K562 (cell line): Measurements from ENCODE around the gene SLMAP. TPM values are rescaled to one million over a fixed set of nuclear protein-coding genes. Genes with fewer than 3 reads are reported as not detected.

Source experiments
- ATAC-seq: fragments of 200-7000 bp; cut with Tn5 transposase; 3 replicates; pipeline ENCODE4 v1.9.1; 2020; ENCODE audit warnings: moderate library complexity
- BruUV-seq: library from RNA; stranded (reverse); fragments of 400-500 nt; replicated peaks from 2 replicates; lab custom pipeline; 2021; lab: Mats Ljungman, UMichigan
- CTCF ChIA-PET: fragments of 300-600 bp; formaldehyde crosslinking; extraction: SDS; loops from one replicate; lab custom pipeline; 2021; ENCODE audit warnings: low intra/inter-chr PET ratio; lab: Yijun Ruan, JAX
- POLR2A ChIA-PET: fragments of 300-600, 350-650 bp; sonication (Branson Sonifier 250); formaldehyde crosslinking; extraction: SDS; loops from one replicate; lab custom pipeline; 2021; ENCODE audit warnings: antibody characterized with exemption, inconsistent platforms; lab: Yijun Ruan, JAX
- DNase-seq, 4 experiments: peaks; one replicate each; pipeline versions ENCODE4 v3.0.0 to v3.0.0-alpha.2; 2011 to 2018; ENCODE audit warnings: low spot score in 3 of 4, mixed read lengths in 3 of 4; ENCODE audit errors: extremely low read depth in 1 of 4
- FAIRE-seq: peaks from 2 replicates; lab custom pipeline; 2011; peaks lifted over from hg19 to GRCh38; lab: Jason Lieb, UNC
- H2AFZ ChIP-seq: 2 replicates; pipeline ENCODE4 v1.6.0; 2011; ENCODE audit warnings: low read depth, low read length, control low read depth, inconsistent platforms
- H3K27ac ChIP-seq: fragments of 200-600 bp; 3 replicates; pipeline ENCODE4 v1.8.0; 2011; ENCODE audit warnings: low read depth, mild to moderate bottlenecking, control low read depth, inconsistent platforms, low read length, moderate library complexity, mixed read lengths; ENCODE audit errors: extremely low read depth
- H3K27me3 ChIP-seq, 2 experiments: fragments of 300-600 bp in 1 of 2; 2 replicates in 1 of 2; 3 replicates in 1 of 2; pipeline versions ENCODE4 v1.6.0 to v1.8.0; 2011; ENCODE audit warnings: inconsistent platforms in 2 of 2, low read length in 2 of 2, mild to moderate bottlenecking in 1 of 2, mixed read lengths in 1 of 2, moderate library complexity in 1 of 2; ENCODE audit not compliant: control insufficient read depth in 2 of 2, insufficient read depth in 2 of 2
- H3K36me3 ChIP-seq: fragments of 300-600 bp; 3 replicates; pipeline ENCODE4 v1.8.0; 2011; ENCODE audit warnings: mild to moderate bottlenecking, low read length, inconsistent platforms; ENCODE audit not compliant: control insufficient read depth, insufficient read depth
- H3K4me1 ChIP-seq, 2 experiments: fragments of 200-600 bp in 1 of 2; replicated peaks in 1 of 2; 2 replicates in 1 of 2; 3 replicates in 1 of 2; pipeline versions ENCODE4 v1.5.1 to v1.8.0; 2011; ENCODE audit warnings: inconsistent platforms in 2 of 2, low read length in 2 of 2, mild to moderate bottlenecking in 1 of 2, mixed read lengths in 1 of 2, moderate library complexity in 1 of 2; ENCODE audit not compliant: control insufficient read depth in 2 of 2, insufficient read depth in 2 of 2
- H3K4me2 ChIP-seq: 2 replicates; pipeline ENCODE4 v1.6.1; 2011; ENCODE audit warnings: low read length, control low read depth, inconsistent platforms, mixed read lengths; ENCODE audit not compliant: insufficient read depth
- H3K4me3 ChIP-seq: fragments of 200-600 bp; sonication (generic), shearing (Covaris generic); 2 replicates; pipeline ENCODE4 v1.5.1; 2016; ENCODE audit warnings: control low read depth, inconsistent platforms
- H3K79me2 ChIP-seq: fragments of 200-600 bp; 3 replicates; pipeline ENCODE4 v1.8.0; 2011; ENCODE audit warnings: low read length, inconsistent platforms; ENCODE audit not compliant: control insufficient read depth, insufficient read depth
- H3K9ac ChIP-seq, 2 experiments: 2 replicates each; pipeline versions ENCODE4 v1.6.0 to v1.6.1; 2011; ENCODE audit warnings: low read depth in 2 of 2, low read length in 2 of 2, control low read depth in 1 of 2, inconsistent platforms in 1 of 2, mild to moderate bottlenecking in 1 of 2, mixed read lengths in 1 of 2; ENCODE audit not compliant: insufficient read depth in 1 of 2
- H3K9me1 ChIP-seq: one replicate; pipeline ENCODE4 v1.6.0; 2011; ENCODE audit warnings: inconsistent platforms, mild to moderate bottlenecking, low read length, moderate library complexity; ENCODE audit not compliant: control insufficient read depth, insufficient read depth
- H3K9me3 ChIP-seq: replicated peaks from 2 replicates; pipeline ENCODE4 v1.5.1; 2011; ENCODE audit warnings: low read depth, low read length, inconsistent platforms; ENCODE audit not compliant: control insufficient read depth, insufficient read depth
- H4K20me1 ChIP-seq: replicated peaks from 2 replicates; pipeline ENCODE4 v1.6.1; 2011; ENCODE audit warnings: low read length, inconsistent platforms, mixed read lengths; ENCODE audit not compliant: control insufficient read depth, insufficient read depth
- CREM ChIP-seq: IDR thresholded peaks from 2 replicates; pipeline ENCODE4 v1.6.1; 2014; ENCODE audit warnings: antibody characterized with exemption, low read depth
- HDAC8 ChIP-seq: fragments of 450-650 bp; IDR thresholded peaks from 2 replicates; pipeline ENCODE4 v1.6.1; 2016; ENCODE audit warnings: mild to moderate bottlenecking, missing genetic modification characterization, moderate library complexity, missing compliant biosample characterization
- HNRNPLL ChIP-seq: fragments of 200-400 bp; formaldehyde crosslinking; IDR thresholded peaks from 2 replicates; pipeline ENCODE4 v1.6.1; 2017; ENCODE audit warnings: low read length, low read depth, mild to moderate bottlenecking; ENCODE audit not compliant: poor library complexity, severe bottlenecking
- MCM3 ChIP-seq: fragments of 450-650 bp; IDR thresholded peaks from 2 replicates; pipeline ENCODE4 v1.6.1; 2016
- TCF3 ChIP-seq: sonication (generic); formaldehyde crosslinking; IDR thresholded peaks from 2 replicates; pipeline ENCODE4 v1.4.0; 2020; ENCODE audit warnings: mild to moderate bottlenecking, missing genetic modification reagents
- ZNF282 ChIP-seq: sonication (generic); formaldehyde crosslinking; IDR thresholded peaks from 2 replicates; pipeline ENCODE4 v1.8.1; 2023; ENCODE audit warnings: missing genetic modification reagents
- WGBS: fragments of 100-300 bp; shearing (Covaris generic); methylation state at CpG from one replicate; pipeline ENCODE4 v1.1.6; 2016; ENCODE audit warnings: low coverage, mixed read lengths; ENCODE audit not compliant: insufficient coverage; ENCODE audit errors: missing lambda C conversion rate; 5-methylcytosine and 5-hydroxymethylcytosine counted together
- in situ Hi-C: fragments of 300-500 bp; cut with MboI; formaldehyde crosslinking; loops from 4 replicates; pipeline ENCODE4 v1.15.0; 2018; ENCODE audit warnings: inconsistent platforms, mixed read lengths
- intact Hi-C: fragments of 100-400 bp; cut with micrococcal nuclease; formaldehyde crosslinking; loops from 2 replicates; pipeline ENCODE4 v1.14.2; 2022
- polyA plus RNA-seq, 8 experiments: library from polyadenylated mRNA; depleted of rRNA in 4 of 8; stranded (reverse) in 5 of 8; unstranded in 3 of 8; fragments of >200 nt; fragmentation: Nextera tagmentation in 2 of 8; fragmentation: Illumina TruSeq in 1 of 8; extraction: Ambion mirVana in 2 of 8; extraction: Trizol in 1 of 8; gene quantifications; 2 replicates each; pipeline versions ENCODE4 v1.2.1 to v1.2.3, GENCODE V29; 2011 to 2014; ENCODE audit warnings: inconsistent platforms in 1 of 8, missing spikeins in 1 of 8
- total RNA-seq, 7 experiments: library from RNA; depleted of rRNA in 6 of 7; stranded (reverse); fragments of >200 nt in 6 of 7; fragmentation: Illumina TruSeq in 2 of 7; extraction: Trizol in 2 of 7; gene quantifications; 2 replicates each; pipeline versions ENCODE4 v1.2.1 to v1.2.3, GENCODE V29; 2011 to 2021; ENCODE audit warnings: low replicate concordance in 1 of 7
- TF ChIP-seq, protein P1 (sequence below): fragments of 450-650 bp; conservative IDR thresholded peaks from 2 replicates; pipeline ENCODE4 v1.6.1; 2016; ENCODE audit warnings: missing genetic modification characterization, low read depth, mild to moderate bottlenecking, missing compliant biosample characterization, moderate library complexity

The SLMAP gene
- total and polyA plus RNA-seq, 9 of the 15 experiments (the other 6 are each of a cell fraction or from before 2014, with no cell fraction given) = 12.1 to 50.7 (median 28.3) TPM

- H3K9ac ChIP-seq = no peak overlapping the region
- ATAC-seq (no peak), DNase-seq (no peak), FAIRE-seq (no peak)
- H3K27ac ChIP-seq = no peak overlapping the region
- CTCF ChIA-PET = no interaction called here
- 75% methylated on average over 6 of the region's 6 CpGs for WGBS
- H3K9me3 ChIP-seq = no peaks in the 10 kb centered on the region
- no peaks in the 10 kb centered on the region for H3K36me3 ChIP-seq
- BruUV-seq = no TSS peak
- TF ChIP-seq CREM (no peak), MCM3 (no peak)
- no peaks in the 10 kb centered on the region for H3K79me2 ChIP-seq
- no peak overlapping the region for H3K4me3 ChIP-seq
- H2AFZ ChIP-seq = no peak overlapping the region
- no peaks in the 10 kb centered on the region; a peak in 1 of 5 replicates for H3K4me1 ChIP-seq
- intact Hi-C loops (no loop called here), in situ Hi-C loops (no loop called here)
- no peaks in the 10 kb centered on the region for H4K20me1 ChIP-seq
- no peaks in the 10 kb centered on the region for H3K27me3 ChIP-seq
- no peak overlapping the region for H3K4me2 ChIP-seq
- H3K9me1 ChIP-seq = no peaks in the 10 kb centered on the region
- POLR2A ChIA-PET = no interaction called here
Measured at GRCh38 chr3:57717205-57717868, 38.8 kb upstream of the SLMAP start.

- FAIRE-seq = no peak
- Histone ChIP-seq H3K9me3 (no peaks in the 10 kb centered on the region), H3K4me1 (no peaks in the 10 kb centered on the region; a peak in 1 of 5 replicates), H3K27ac (no peak overlapping the region), H3K27me3 (no peaks in the 10 kb centered on the region), H3K79me2 (no peaks in the 10 kb centered on the region), H3K9me1 (no peaks in the 10 kb centered on the region), H3K36me3 (no peaks in the 10 kb centered on the region), H3K9ac (no peak overlapping the region), H3K4me3 (no peak overlapping the region), H2AFZ (no peak overlapping the region), H3K4me2 (no peak overlapping the region), H4K20me1 (no peaks in the 10 kb centered on the region)
- BruUV-seq = no TSS peak
- ChIA-PET POLR2A (no interaction called here), CTCF (no interaction called here)
- WGBS = 20% methylated on average over 1 of the region's 1 CpG
- DNase-seq = no peak
- in situ Hi-C loops (no loop called here), intact Hi-C loops (no loop called here)
- ATAC-seq = no peak
- TF ChIP-seq TCF3 (no peak), HDAC8 (no peak), ZNF282 (no peak), HNRNPLL (no peak)
- TF ChIP-seq, protein P1, sequence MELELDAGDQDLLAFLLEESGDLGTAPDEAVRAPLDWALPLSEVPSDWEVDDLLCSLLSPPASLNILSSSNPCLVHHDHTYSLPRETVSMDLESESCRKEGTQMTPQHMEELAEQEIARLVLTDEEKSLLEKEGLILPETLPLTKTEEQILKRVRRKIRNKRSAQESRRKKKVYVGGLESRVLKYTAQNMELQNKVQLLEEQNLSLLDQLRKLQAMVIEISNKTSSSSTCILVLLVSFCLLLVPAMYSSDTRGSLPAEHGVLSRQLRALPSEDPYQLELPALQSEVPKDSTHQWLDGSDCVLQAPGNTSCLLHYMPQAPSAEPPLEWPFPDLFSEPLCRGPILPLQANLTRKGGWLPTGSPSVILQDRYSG (tag) = no peak
Measured at GRCh38 chr3:57718118-57718517, 38.0 kb upstream of the SLMAP start.
